ENCODE measurements around the gene PJA1.

PJA1 gene

DNA sequence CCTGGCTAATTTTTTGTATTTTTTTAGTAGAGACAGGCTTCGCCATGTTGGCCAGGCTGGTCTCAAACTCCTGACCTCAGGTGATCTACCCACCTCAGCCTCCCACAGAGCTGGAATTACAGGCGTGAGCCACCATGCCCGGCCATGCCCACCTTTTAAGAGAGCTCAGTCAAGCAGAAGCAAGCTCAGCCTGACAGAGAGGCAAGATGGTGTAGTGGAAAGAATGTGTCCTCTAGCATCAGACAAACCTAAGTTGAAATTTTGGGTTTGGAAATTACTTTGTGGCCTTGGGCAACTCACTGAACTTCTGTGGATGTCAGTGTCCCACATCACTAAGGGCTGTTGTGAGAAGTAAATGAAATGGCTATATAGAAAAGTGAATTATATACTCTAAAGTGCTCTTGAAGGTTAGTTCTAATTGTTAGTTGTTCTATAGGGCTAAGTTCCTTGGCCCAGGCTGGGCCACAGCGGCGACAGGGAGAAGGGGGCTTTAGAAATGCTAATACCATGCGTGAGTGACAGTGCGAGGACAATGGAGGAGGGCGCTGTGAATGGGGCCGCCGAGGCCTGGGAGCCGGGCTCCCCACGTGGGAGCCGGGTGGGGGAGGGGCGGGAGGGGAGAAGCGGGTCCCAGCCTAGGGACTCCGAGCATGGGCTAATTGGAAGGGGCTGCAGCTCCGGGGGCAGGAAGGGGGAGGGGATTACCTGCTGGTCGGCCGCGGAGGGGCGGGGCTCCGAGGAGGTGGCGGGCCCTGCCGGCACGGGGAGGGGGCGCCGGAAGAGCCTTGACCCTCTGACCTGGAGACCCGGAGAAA is 15.6 kb downstream of the PJA1 start:
- H3F3A ChIP-seq (ENCODE audit: control insufficient read depth, insufficient read depth), result no peaks in the 10 kb centered on the region
- no peaks in the 10 kb centered on the region for H3K27me3 ChIP-seq (ENCODE audit: control insufficient read depth, low read length)
- no peaks in the 10 kb centered on the region for H3K9me3 ChIP-seq (ENCODE audit: control insufficient read depth, insufficient read depth, low read length)
- no peaks in the 10 kb centered on the region for H3K79me2 ChIP-seq (ENCODE audit: control insufficient read depth, low read length)
- no peaks in the 10 kb centered on the region for H4K20me1 ChIP-seq (ENCODE audit: control insufficient read depth, insufficient read depth, low read depth, low read length)
- no peak overlapping the region for H3K27ac ChIP-seq (ENCODE audit: low read depth, low read length)
- no peaks in the 10 kb centered on the region for H3K36me3 ChIP-seq (ENCODE audit: control insufficient read depth, low read length)
- no peaks in the 10 kb centered on the region for H3K4me1 ChIP-seq (ENCODE audit: control insufficient read depth, low read length)
- H3K4me3 ChIP-seq (ENCODE audit: low read length), result no peak overlapping the region
- no peak for TF ChIP-seq EZH2phosphoT487 (IDR thresholded peaks at IDR 0.05; ENCODE audit: borderline replicate concordance, low read length)
- TF ChIP-seq, protein P1, sequence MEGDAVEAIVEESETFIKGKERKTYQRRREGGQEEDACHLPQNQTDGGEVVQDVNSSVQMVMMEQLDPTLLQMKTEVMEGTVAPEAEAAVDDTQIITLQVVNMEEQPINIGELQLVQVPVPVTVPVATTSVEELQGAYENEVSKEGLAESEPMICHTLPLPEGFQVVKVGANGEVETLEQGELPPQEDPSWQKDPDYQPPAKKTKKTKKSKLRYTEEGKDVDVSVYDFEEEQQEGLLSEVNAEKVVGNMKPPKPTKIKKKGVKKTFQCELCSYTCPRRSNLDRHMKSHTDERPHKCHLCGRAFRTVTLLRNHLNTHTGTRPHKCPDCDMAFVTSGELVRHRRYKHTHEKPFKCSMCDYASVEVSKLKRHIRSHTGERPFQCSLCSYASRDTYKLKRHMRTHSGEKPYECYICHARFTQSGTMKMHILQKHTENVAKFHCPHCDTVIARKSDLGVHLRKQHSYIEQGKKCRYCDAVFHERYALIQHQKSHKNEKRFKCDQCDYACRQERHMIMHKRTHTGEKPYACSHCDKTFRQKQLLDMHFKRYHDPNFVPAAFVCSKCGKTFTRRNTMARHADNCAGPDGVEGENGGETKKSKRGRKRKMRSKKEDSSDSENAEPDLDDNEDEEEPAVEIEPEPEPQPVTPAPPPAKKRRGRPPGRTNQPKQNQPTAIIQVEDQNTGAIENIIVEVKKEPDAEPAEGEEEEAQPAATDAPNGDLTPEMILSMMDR (IDR thresholded peaks at IDR 0.05; ENCODE audit: low read depth, low read length, poor library complexity, severe bottlenecking), result no peak
- no peak overlapping the region for H3K4me2 ChIP-seq (ENCODE audit: low read length)
- no peaks in the 10 kb centered on the region for H3K9me2 ChIP-seq (replicated peaks; ENCODE audit: control insufficient read depth, low read length)

- H3K79me2 ChIP-seq (ENCODE audit: control insufficient read depth, low read length), result no peaks in the 10 kb centered on the region
- H3K9me2 ChIP-seq (replicated peaks; ENCODE audit: control insufficient read depth, low read length), result no peaks in the 10 kb centered on the region
- H3K27ac ChIP-seq (ENCODE audit: low read depth, low read length), result no peak overlapping the region
- H3F3A ChIP-seq (ENCODE audit: control insufficient read depth, insufficient read depth), result no peaks in the 10 kb centered on the region
- no peak overlapping the region for H3K4me3 ChIP-seq (ENCODE audit: low read length)
- H3K36me3 ChIP-seq (ENCODE audit: control insufficient read depth, low read length), result no peaks in the 10 kb centered on the region
- H3K9me3 ChIP-seq (ENCODE audit: control insufficient read depth, insufficient read depth, low read length), result no peaks in the 10 kb centered on the region
- H3K4me2 ChIP-seq (ENCODE audit: low read length), result no peak overlapping the region
- H3K4me1 ChIP-seq (ENCODE audit: control insufficient read depth, low read length), result no peaks in the 10 kb centered on the region
- no peaks in the 10 kb centered on the region for H4K20me1 ChIP-seq (ENCODE audit: control insufficient read depth, insufficient read depth, low read depth, low read length)
- TF ChIP-seq, protein P1 (IDR thresholded peaks at IDR 0.05; ENCODE audit: low read depth, low read length, poor library complexity, severe bottlenecking), result no peak
- no peak for TF ChIP-seq EZH2phosphoT487 (IDR thresholded peaks at IDR 0.05; ENCODE audit: borderline replicate concordance, low read length)
- no peaks in the 10 kb centered on the region for H3K27me3 ChIP-seq (ENCODE audit: control insufficient read depth, low read length)
Measured at GRCh38 chrX:69148946-69149345, 16.3 kb downstream of the PJA1 start.

GRCh38 chrX:69146739-69147138 is 18.5 kb downstream of the PJA1 start:
- no peaks in the 10 kb centered on the region for H3F3A ChIP-seq (ENCODE audit: control insufficient read depth, insufficient read depth)
- no peaks in the 10 kb centered on the region for H4K20me1 ChIP-seq (ENCODE audit: control insufficient read depth, insufficient read depth, low read depth, low read length)
- no peaks in the 10 kb centered on the region for H3K4me1 ChIP-seq (ENCODE audit: control insufficient read depth, low read length)
- H3K4me3 ChIP-seq (ENCODE audit: low read length), result no peak overlapping the region
- no peak overlapping the region for H3K4me2 ChIP-seq (ENCODE audit: low read length)
- no peaks in the 10 kb centered on the region for H3K27me3 ChIP-seq (ENCODE audit: control insufficient read depth, low read length)
- H3K9me3 ChIP-seq (ENCODE audit: control insufficient read depth, insufficient read depth, low read length), result no peaks in the 10 kb centered on the region
- no peaks in the 10 kb centered on the region for H3K9me2 ChIP-seq (replicated peaks; ENCODE audit: control insufficient read depth, low read length)
- no peak overlapping the region for H3K27ac ChIP-seq (ENCODE audit: low read depth, low read length)
- TF ChIP-seq EZH2phosphoT487 (IDR thresholded peaks at IDR 0.05; ENCODE audit: borderline replicate concordance, low read length), result no peak
- TF ChIP-seq, protein P1 (IDR thresholded peaks at IDR 0.05; ENCODE audit: low read depth, low read length, poor library complexity, severe bottlenecking), result no peak
- no peaks in the 10 kb centered on the region for H3K36me3 ChIP-seq (ENCODE audit: control insufficient read depth, low read length)
- no peaks in the 10 kb centered on the region for H3K79me2 ChIP-seq (ENCODE audit: control insufficient read depth, low read length)
